H1 (cell line): ENCODE data around the gene WWC2. TPM values are rescaled to one million over a fixed set of nuclear protein-coding genes. Genes with fewer than 3 reads are reported as not detected.

ENCODE experiments used
- CTCF ChIA-PET: fragments of 300-600 bp; sonication (Branson Sonifier 250); formaldehyde crosslinking; loops from one replicate; lab custom pipeline; 2021; ENCODE audit not compliant: partially characterized antibody; lab: Charles Lee
- POLR2A ChIA-PET: fragments of 300-600 bp; sonication (Branson Sonifier 250); formaldehyde crosslinking; loops from one replicate; lab custom pipeline; 2021; ENCODE audit warnings: inconsistent platforms; ENCODE audit not compliant: partially characterized antibody; lab: Charles Lee
- DNase-seq, 2 experiments: peaks; one replicate each; pipeline versions ENCODE4 v3.0.0 to v3.0.0-alpha.2; 2010 to 2022; ENCODE audit warnings: low spot score in 2 of 2, low read depth in 1 of 2, mixed read lengths in 1 of 2
- FAIRE-seq: peaks from 2 replicates; lab custom pipeline; 2011; peaks lifted over from hg19 to GRCh38; lab: Jason Lieb, UNC
- H2AFZ ChIP-seq: 2 replicates; pipeline ENCODE4 v1.8.1; 2012; ENCODE audit warnings: low read length, inconsistent platforms
- H2AK5ac ChIP-seq: 2 replicates; pipeline ENCODE4 v1.6.1; 2013; ENCODE audit warnings: low read depth, low read length
- H2BK120ac ChIP-seq: replicated peaks from 2 replicates; pipeline ENCODE3; 2013; ENCODE audit warnings: low read depth, low read length, inconsistent platforms
- H2BK12ac ChIP-seq: 2 replicates; pipeline ENCODE4 v1.6.1; 2013; ENCODE audit warnings: low read depth, low read length
- H2BK15ac ChIP-seq: 2 replicates; pipeline ENCODE4 v1.6.1; 2013; ENCODE audit warnings: low read length
- H2BK20ac ChIP-seq: 2 replicates; pipeline ENCODE4 v1.6.1; 2013; ENCODE audit warnings: low read length
- H2BK5ac ChIP-seq: 2 replicates; pipeline ENCODE4 v1.6.1; 2013; ENCODE audit warnings: low read depth, low read length
- H3K14ac ChIP-seq: 2 replicates; pipeline ENCODE4 v1.6.1; 2013; ENCODE audit warnings: inconsistent platforms; ENCODE audit not compliant: insufficient read length
- H3K18ac ChIP-seq: 2 replicates; pipeline ENCODE4 v1.6.1; 2013; ENCODE audit warnings: low read length; ENCODE audit errors: extremely low read depth
- H3K23ac ChIP-seq: 2 replicates; pipeline ENCODE4 v1.6.1; 2013; ENCODE audit warnings: inconsistent platforms; ENCODE audit not compliant: insufficient read length
- H3K23me2 ChIP-seq: 2 replicates; pipeline ENCODE4 v1.6.1; 2013; ENCODE audit warnings: low read depth, low read length
- H3K27ac ChIP-seq: 2 replicates; pipeline ENCODE4 v1.6.1; 2011; ENCODE audit warnings: low read depth, low read length, inconsistent platforms
- H3K27me3 ChIP-seq, 4 experiments: replicated peaks in 1 of 4; 1 replicate in 1 of 4; 2 replicates in 3 of 4; pipeline versions ENCODE4 v1.6.1 to v1.8.1; 2011 to 2013; ENCODE audit warnings: low read length in 3 of 4, mild to moderate bottlenecking in 3 of 4, inconsistent platforms in 2 of 4, mixed read lengths in 2 of 4, moderate library complexity in 1 of 4; ENCODE audit not compliant: control insufficient read depth in 3 of 4, insufficient read depth in 3 of 4; ENCODE audit errors: extremely low read depth in 1 of 4
- H3K36me3 ChIP-seq, 4 experiments: 2 replicates each; pipeline versions ENCODE4 v1.6.1 to v1.8.1; 2011 to 2013; ENCODE audit warnings: mild to moderate bottlenecking in 4 of 4, low read length in 3 of 4, moderate library complexity in 2 of 4, control low read depth in 1 of 4, inconsistent platforms in 1 of 4; ENCODE audit not compliant: insufficient read depth in 4 of 4, control insufficient read depth in 2 of 4
- H3K4ac ChIP-seq: replicated peaks from 2 replicates; pipeline ENCODE3; 2013; ENCODE audit warnings: low read length, low read depth, mixed read lengths, inconsistent platforms; ENCODE audit not compliant: insufficient read length
- H3K4me1 ChIP-seq, 4 experiments: replicated peaks in 1 of 4; 1 replicate in 1 of 4; 2 replicates in 3 of 4; pipeline versions ENCODE4 v1.6.1 to v1.8.1; 2011 to 2013; ENCODE audit warnings: low read length in 3 of 4, inconsistent platforms in 2 of 4, mixed read lengths in 1 of 4; ENCODE audit not compliant: insufficient read depth in 4 of 4, control insufficient read depth in 3 of 4
- H3K4me2 ChIP-seq, 2 experiments: 2 replicates each; pipeline versions ENCODE4 v1.6.1 to v1.8.1; 2011 to 2013; ENCODE audit warnings: low read depth in 2 of 2, low read length in 2 of 2, control low read depth in 1 of 2, inconsistent platforms in 1 of 2, mild to moderate bottlenecking in 1 of 2; ENCODE audit not compliant: insufficient read depth in 1 of 2
- H3K4me3 ChIP-seq, 4 experiments: fragments of 200-600, 300-600 bp in 1 of 4; sonication (generic), shearing (Covaris generic), sonication (Bioruptor Twin) in 1 of 4; 2 replicates each; pipeline versions ENCODE4 v1.5.1 to v1.8.1; 2011 to 2016; ENCODE audit warnings: low read length in 4 of 4, low read depth in 3 of 4, control low read depth in 2 of 4, inconsistent platforms in 2 of 4, mild to moderate bottlenecking in 2 of 4, mixed read lengths in 1 of 4, moderate library complexity in 1 of 4; ENCODE audit not compliant: insufficient read depth in 2 of 4; ENCODE audit errors: extremely low read depth in 1 of 4
- H3K56ac ChIP-seq: replicated peaks from 2 replicates; pipeline ENCODE3; 2013; ENCODE audit warnings: low read depth, mild to moderate bottlenecking, mixed read lengths, low read length, inconsistent platforms; ENCODE audit not compliant: insufficient read length
- H3K79me1 ChIP-seq: 2 replicates; pipeline ENCODE4 v1.6.1; 2013; ENCODE audit warnings: low read depth, low read length, control low read depth
- H3K79me2 ChIP-seq, 2 experiments: 2 replicates each; pipeline versions ENCODE4 v1.6.1 to v1.8.1; 2012 to 2013; ENCODE audit warnings: low read length in 2 of 2, mild to moderate bottlenecking in 2 of 2, inconsistent platforms in 1 of 2; ENCODE audit not compliant: insufficient read depth in 2 of 2, control insufficient read depth in 1 of 2
- H3K9ac ChIP-seq, 4 experiments: replicated peaks in 1 of 4; 1 replicate in 1 of 4; 2 replicates in 3 of 4; pipeline versions ENCODE4 v1.6.1 to v1.8.1; 2011 to 2013; ENCODE audit warnings: low read depth in 3 of 4, low read length in 3 of 4, control low read depth in 2 of 4, mild to moderate bottlenecking in 2 of 4, moderate library complexity in 2 of 4, inconsistent platforms in 1 of 4; ENCODE audit errors: extremely low read depth in 1 of 4
- H3K9me3 ChIP-seq, 2 experiments: 2 replicates each; pipeline versions ENCODE4 v1.6.1 to v1.8.1; 2012 to 2013; ENCODE audit warnings: mild to moderate bottlenecking in 2 of 2, moderate library complexity in 2 of 2, control low read depth in 1 of 2, inconsistent platforms in 1 of 2, low read depth in 1 of 2, low read length in 1 of 2, mixed read lengths in 1 of 2; ENCODE audit not compliant: insufficient read depth in 2 of 2
- H4K20me1 ChIP-seq, 2 experiments: replicated peaks in 1 of 2; 2 replicates each; pipeline versions ENCODE3 to v1.8.1; 2011 to 2013; ENCODE audit warnings: inconsistent platforms in 2 of 2, low read length in 2 of 2, mild to moderate bottlenecking in 1 of 2; ENCODE audit not compliant: insufficient read depth in 2 of 2, control insufficient read depth in 1 of 2
- H4K5ac ChIP-seq: 2 replicates; pipeline ENCODE4 v1.6.1; 2013; ENCODE audit warnings: low read length, low read depth, mixed read lengths, inconsistent platforms; ENCODE audit not compliant: insufficient read length
- H4K8ac ChIP-seq: 2 replicates; pipeline ENCODE4 v1.8.0; 2013; ENCODE audit warnings: mild to moderate bottlenecking, moderate library complexity, low read length, inconsistent platforms; ENCODE audit not compliant: insufficient read depth; ENCODE audit errors: extremely low read depth
- H4K91ac ChIP-seq: replicated peaks from 2 replicates; pipeline ENCODE3; 2013; ENCODE audit warnings: low read length, mixed read lengths, inconsistent platforms; ENCODE audit not compliant: insufficient read length
- ATF3 ChIP-seq: IDR thresholded peaks from 2 replicates; pipeline ENCODE4 v1.6.1; 2011; ENCODE audit warnings: low read depth, mild to moderate bottlenecking, low read length; ENCODE audit not compliant: insufficient read depth
- BCL11A ChIP-seq, 2 experiments: IDR thresholded peaks; one replicate each; pipeline ENCODE4 v1.6.1; 2011; ENCODE audit warnings: low read depth in 2 of 2, low read length in 2 of 2, mild to moderate bottlenecking in 2 of 2
- BRCA1 ChIP-seq: IDR thresholded peaks from 2 replicates; pipeline ENCODE4 v1.6.1; 2012; ENCODE audit warnings: low read depth, low read length, improper control_type of control experiment
- FOSL1 ChIP-seq: IDR thresholded peaks from 2 replicates; pipeline ENCODE4 v1.6.1; 2011; ENCODE audit warnings: mild to moderate bottlenecking, low read depth, low read length, moderate library complexity; ENCODE audit not compliant: insufficient read depth
- HDAC2 ChIP-seq, 2 experiments: fragments of 300-600 bp in 1 of 2; sonication (generic) in 1 of 2; IDR thresholded peaks; 2 replicates each; pipeline ENCODE4 v1.6.1; 2011 to 2012; ENCODE audit warnings: low read depth in 2 of 2, low read length in 2 of 2, mild to moderate bottlenecking in 2 of 2, moderate library complexity in 2 of 2, borderline replicate concordance in 1 of 2, inconsistent platforms in 1 of 2
- HDAC6 ChIP-seq: IDR thresholded peaks from one replicate; pipeline ENCODE4 v1.7.1; 2012; ENCODE audit warnings: low read depth, mild to moderate bottlenecking, inconsistent platforms, low read length, moderate library complexity
- MAX ChIP-seq: IDR thresholded peaks from 2 replicates; pipeline ENCODE4 v1.6.1; 2012; ENCODE audit warnings: inconsistent platforms
- RBBP5 ChIP-seq: IDR thresholded peaks from 2 replicates; pipeline ENCODE4 v1.7.1; 2012; ENCODE audit warnings: low read depth, mild to moderate bottlenecking, inconsistent platforms, low read length, moderate library complexity, borderline replicate concordance
- RFX5 ChIP-seq: IDR thresholded peaks from 2 replicates; pipeline ENCODE4 v1.6.1; 2011; ENCODE audit warnings: low read depth, low read length, improper control_type of control experiment, borderline replicate concordance
- RXRA ChIP-seq: IDR thresholded peaks from 2 replicates; pipeline ENCODE4 v1.6.1; 2011; ENCODE audit warnings: low read depth, mild to moderate bottlenecking, low read length, moderate library complexity; ENCODE audit not compliant: insufficient read depth
- SIRT6 ChIP-seq: IDR thresholded peaks from one replicate; pipeline ENCODE4 v1.7.1; 2012; ENCODE audit warnings: low read length, inconsistent platforms
- ZNF274 ChIP-seq: IDR thresholded peaks from 2 replicates; pipeline ENCODE4 v1.7.0; 2012; ENCODE audit warnings: low read length, borderline replicate concordance; ENCODE audit errors: extremely low read depth
- WGBS, 2 experiments: shearing (Covaris generic) in 1 of 2; methylation state at CpG; one replicate each; pipeline versions ENCODE4 v1.1.6 to v1.1.7; 2013 to 2015; ENCODE audit warnings: low lambda C conversion rate in 2 of 2, mixed read lengths in 2 of 2, inconsistent platforms in 1 of 2, low coverage in 1 of 2, missing lambda C conversion rate in 1 of 2; ENCODE audit not compliant: insufficient replicate concordance in 2 of 2, insufficient coverage in 1 of 2, insufficient read length in 1 of 2; ENCODE audit errors: extremely low coverage in 1 of 2, missing lambda C conversion rate in 1 of 2; 5-methylcytosine and 5-hydroxymethylcytosine counted together
- polyA plus RNA-seq, 7 experiments: library from polyadenylated mRNA; depleted of rRNA in 3 of 7; stranded (reverse) in 5 of 7; unstranded in 2 of 7; fragments of >200 nt in 5 of 7; fragments of 200-250 nt in 2 of 7; gene quantifications; 1 replicate in 5 of 7; 2 replicates in 1 of 7; 4 replicates in 1 of 7; pipeline versions ENCODE4 v1.2.1 to v1.2.3, GENCODE V29; 2011 to 2013; ENCODE audit warnings: missing spikeins in 2 of 7, mixed read lengths in 2 of 7
- total RNA-seq: library from RNA; stranded (reverse); fragmentation: NEBNext Ultra II Directional; extraction: Animal tissue kit (Norgen Biotek cat#: 25700); gene quantifications from 2 replicates; pipeline ENCODE4 v1.2.1, GENCODE V29; 2021

WWC2 gene
- total and polyA plus RNA-seq, 2 of the 8 experiments (the other 6 are each of a cell fraction or from before 2014, with no cell fraction given), result 17.6 to 135 TPM

DNA sequence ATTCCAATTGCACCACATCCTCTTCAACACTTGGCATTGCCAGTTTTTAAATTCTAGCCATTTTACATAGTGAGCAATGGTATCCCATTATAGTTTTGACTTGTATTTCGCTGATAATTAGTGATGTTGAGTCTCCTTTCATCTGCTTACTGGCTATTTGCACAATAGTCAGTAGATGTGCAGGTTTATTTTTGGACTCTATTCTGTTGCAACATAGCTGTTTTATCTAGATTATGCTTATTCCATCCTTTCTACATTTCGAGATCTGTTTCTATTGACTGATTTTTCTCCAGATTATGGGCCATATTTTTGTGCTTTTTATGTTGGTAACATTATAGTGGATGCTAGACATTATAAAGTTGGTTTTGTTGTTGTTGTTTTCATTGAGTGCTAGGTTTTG is 106.1 kb downstream of the WWC2 start:
- POLR2A ChIA-PET, result interaction anchor here (1.2 kb wide), 1 partner anchor 8 kb away, joined by 3 read pairs; no protein-coding TSS in a partner anchor
- peaks cover 0 to 74% of the 10 kb centered on the region in 2 experiments; a peak in 3 of 4 replicates for H3K79me2 ChIP-seq
- DNase-seq, result no peak

More for the DNA sequence above, 106.1 kb downstream of the WWC2 start:
- CTCF ChIA-PET, result interaction anchor here (1.0 to 1.4 kb wide), 4 partner anchors 9 to 50 kb away, joined by 3 to 5 read pairs (median 3); no protein-coding TSS in a partner anchor
- Histone ChIP-seq H3K18ac (no peak overlapping the region), H4K20me1 (peaks cover 0 to 2% of the 10 kb centered on the region in 2 experiments), H2BK120ac (no peak overlapping the region), H3K4me3 (no peak overlapping the region), H2BK5ac (no peak overlapping the region), H3K4me1 (peaks cover 0 to 4% (median 0%) of the 10 kb centered on the region in 4 experiments; a peak in 1 of 7 replicates), H4K5ac (no peak overlapping the region), H3K56ac (no peak overlapping the region), H4K91ac (no peak overlapping the region), H3K27me3 (no peaks in the 10 kb centered on the region), H3K36me3 (peaks cover 0 to 13% (median 5%) of the 10 kb centered on the region in 4 experiments; a peak in 4 of 8 replicates), H3K9ac (no peak overlapping the region), H2BK12ac (no peak overlapping the region), H3K23me2 (no peaks in the 10 kb centered on the region; the same call in 1 of the 2 replicates), H3K79me1 (peaks cover 11% of the 10 kb centered on the region), H2AFZ (no peak overlapping the region), H4K8ac (no peak overlapping the region), H3K23ac (no peak overlapping the region), H2AK5ac (no peak overlapping the region), H3K4me2 (no peak overlapping the region), H2BK15ac (no peak overlapping the region), H3K9me3 (no peaks in the 10 kb centered on the region), H2BK20ac (no peak overlapping the region), H3K4ac (no peak overlapping the region), H3K27ac (no peak overlapping the region), H3K14ac (no peak overlapping the region)
- TF ChIP-seq HDAC2 (IDR thresholded peaks at IDR 0.05; ENCODE audit: borderline replicate concordance in 1 of 2, low read depth in 2 of 2, low read length in 2 of 2), result no peak
- TF ChIP-seq MAX, result no peak
- TF ChIP-seq ZNF274, result no peak
- TF ChIP-seq BRCA1, result no peak
- no peak for TF ChIP-seq RBBP5
- no peak for TF ChIP-seq FOSL1
- no peak for TF ChIP-seq ATF3
- no peak for TF ChIP-seq SIRT6
- TF ChIP-seq RFX5, result no peak
- TF ChIP-seq RXRA, result no peak
- no peak for TF ChIP-seq BCL11A (IDR thresholded peaks at IDR 0.05; ENCODE audit: low read depth in 2 of 2, low read length in 2 of 2)
- no peak for TF ChIP-seq HDAC6
- FAIRE-seq, result no peak
- WGBS, 2 experiments, result 43% methylated on average over 2 of the region's 2 CpGs; no CpG with 5 or more reads in 1 of the 2 experiments
